GM19463 (cell line): Measurements from ENCODE around the gene DCUN1D1.

Experiments
- ATAC-seq: cut with Tn5 transposase; IDR thresholded peaks from one replicate; pipeline ENCODE4 v1.9.1; 2021; ENCODE audit warnings: mild to moderate bottlenecking, moderate library complexity; ENCODE audit not compliant: unreplicated experiment

The DCUN1D1 gene

DNA sequence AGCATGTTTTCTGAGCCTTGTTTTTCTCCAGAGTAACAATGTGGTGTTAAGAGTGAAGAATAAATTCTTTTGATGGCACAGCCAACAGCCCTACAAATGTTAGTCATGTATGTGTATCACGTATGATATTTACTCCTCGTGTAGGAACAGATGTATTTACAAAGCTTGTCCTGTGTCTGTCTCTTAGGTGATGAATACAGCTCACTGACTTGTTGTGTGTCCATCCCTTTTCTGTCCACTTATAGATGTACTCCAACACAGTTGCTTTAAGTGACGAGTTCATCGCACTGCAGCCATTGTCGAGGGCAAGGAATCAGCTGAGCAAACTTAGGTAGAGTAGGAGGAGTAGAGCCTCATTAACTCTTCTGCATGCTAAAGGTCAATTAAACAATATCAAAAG lies 78.1 kb downstream of the DCUN1D1 start:
- ATAC-seq: no peak

DNA sequence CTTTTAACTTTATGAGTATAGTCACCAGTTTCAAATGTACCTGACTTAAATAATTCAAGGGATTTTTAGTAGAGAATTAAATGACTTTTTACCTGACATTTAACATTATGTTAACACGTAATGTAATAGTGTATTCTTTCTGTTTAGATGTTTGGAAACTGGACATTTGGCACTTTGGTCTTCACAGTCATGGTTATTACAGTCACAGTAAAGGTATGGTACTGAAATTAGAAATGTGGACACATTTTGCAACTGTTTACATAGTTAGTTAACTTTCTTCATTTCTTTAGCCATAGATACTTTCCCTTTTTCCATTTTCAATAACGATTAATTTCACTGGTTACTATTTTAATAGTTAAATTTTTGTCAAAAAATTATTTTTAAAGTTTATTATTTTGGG lies 83.8 kb downstream of the DCUN1D1 start:
- ATAC-seq: no peak

DNA sequence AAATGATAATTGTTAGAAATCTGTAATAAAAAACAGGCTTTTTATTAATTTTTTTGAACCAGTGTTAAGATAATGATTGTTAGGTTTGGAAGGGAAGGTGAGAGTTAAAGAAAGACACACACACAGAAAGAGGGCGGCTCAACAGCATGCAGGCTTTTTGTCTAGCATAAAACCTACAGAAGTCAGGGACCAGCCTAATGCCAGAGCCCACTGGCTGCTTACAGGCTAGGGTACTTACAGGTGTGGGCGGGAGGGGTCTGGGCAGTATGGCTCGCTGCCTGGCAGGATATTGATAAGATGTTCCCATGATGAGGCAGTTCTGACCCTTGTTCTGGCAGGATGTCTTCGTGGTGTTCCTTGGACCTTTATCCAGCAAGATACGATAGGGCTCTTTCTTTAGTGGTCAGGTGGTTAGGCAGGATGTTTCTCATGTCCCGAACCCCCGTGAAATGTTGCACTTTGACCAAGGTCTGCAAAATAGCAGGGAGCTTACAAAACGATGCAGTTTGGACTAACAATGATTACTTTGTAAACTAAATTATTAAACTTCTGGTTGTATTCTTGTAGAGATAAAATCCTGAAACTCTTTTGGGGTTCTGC lies 84.7 kb downstream of the DCUN1D1 start:
- ATAC-seq: no peak

DNA sequence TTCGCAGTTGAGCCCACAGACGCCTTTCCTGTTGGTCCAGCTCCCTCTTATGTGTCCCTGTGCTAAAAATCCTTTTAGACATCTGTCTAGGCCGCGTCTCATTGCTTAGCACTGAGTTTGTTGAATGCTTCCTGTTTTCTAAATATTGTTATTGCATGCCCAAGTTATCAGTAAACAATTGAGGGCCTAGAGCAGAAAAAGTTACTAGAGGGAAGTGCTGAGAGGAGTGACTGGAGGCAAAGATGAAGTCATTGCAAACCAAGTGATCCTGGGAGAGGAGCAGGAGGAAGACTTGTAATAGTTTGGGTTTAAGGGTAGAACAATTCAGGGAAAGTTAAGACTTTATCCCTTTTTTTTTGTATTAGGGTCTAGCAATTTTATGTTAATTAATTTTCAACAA lies 88.1 kb downstream of the DCUN1D1 start:
- ATAC-seq: no peak

DNA sequence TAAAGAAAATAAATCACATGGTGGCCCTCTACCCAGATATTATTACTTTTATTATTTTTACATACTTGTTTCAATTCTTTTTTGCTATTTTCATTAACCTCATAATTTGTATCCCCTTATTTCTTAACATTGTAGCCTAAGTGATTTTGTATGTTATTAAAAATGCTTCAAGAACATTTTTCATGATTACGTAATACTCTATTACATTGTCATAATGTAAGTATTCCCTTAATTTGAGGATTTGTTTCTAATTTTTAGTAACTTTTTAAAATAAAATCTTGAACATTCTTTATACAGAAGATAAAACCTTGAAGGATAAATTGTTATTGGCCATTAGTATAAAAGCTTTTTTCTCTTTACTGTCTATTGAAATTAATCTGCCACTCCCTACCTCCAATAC lies 89.0 kb downstream of the DCUN1D1 start:
- ATAC-seq: no peak

DNA sequence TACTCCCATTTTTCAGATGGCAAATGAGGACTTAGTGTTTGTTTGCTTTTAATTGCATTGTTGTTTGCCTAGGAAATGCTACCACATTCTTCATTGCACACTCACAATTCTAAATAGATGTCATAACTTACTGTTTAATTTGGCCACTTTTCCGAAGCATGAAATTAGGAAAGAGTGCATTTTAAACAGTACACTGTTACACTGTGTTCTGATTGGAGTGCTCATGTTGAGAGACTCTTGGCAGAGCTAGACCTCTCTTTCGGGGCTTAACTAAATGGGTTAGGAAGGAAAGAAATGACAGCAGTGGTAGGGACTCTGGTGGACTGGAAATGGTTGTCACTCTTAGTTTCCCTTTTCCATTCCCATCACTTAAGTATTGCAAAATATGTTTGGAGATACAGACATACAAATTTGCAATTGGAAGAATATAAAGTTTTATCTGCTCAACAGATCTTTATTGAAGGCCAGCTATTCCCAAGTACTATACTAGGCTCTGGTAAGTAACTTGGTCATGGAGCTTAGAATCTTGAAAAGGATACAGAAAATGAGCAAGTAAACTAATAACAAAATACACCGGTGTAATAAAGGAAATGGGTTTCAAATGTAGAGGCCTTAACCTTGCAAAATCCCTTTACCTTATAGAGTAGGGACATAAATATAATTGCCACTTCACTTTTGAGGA lies 90.2 kb downstream of the DCUN1D1 start:
- no peak for ATAC-seq
